A549 (cell line): ENCODE measurements around the gene ADA.

Source experiments
- FOXS1 ChIP-seq: fragments of 250-450 bp; sonication (Bioruptor Pico); IDR thresholded peaks from 2 replicates; pipeline ENCODE4 v1.5.0; 2020; ENCODE audit warnings: mild to moderate bottlenecking, moderate library complexity
- RAD21 ChIP-seq, 2 experiments: fragments of >200 bp in 1 of 2; sonication (Bioruptor Twin) in 1 of 2; formaldehyde crosslinking in 1 of 2; IDR thresholded peaks in 1 of 2; conservative IDR thresholded peaks in 1 of 2; 2 replicates in 1 of 2; 3 replicates in 1 of 2; pipeline ENCODE4 v1.6.1; 2012 to 2018; ENCODE audit warnings: inconsistent platforms in 1 of 2

GRCh38 chr20:44601236-44601671 lies 50.2 kb downstream of the ADA start:
- no peak for TF ChIP-seq FOXS1 (CRISPR knock-in tag)
- TF ChIP-seq RAD21 (conservative IDR thresholded peaks at IDR 0.05 in 1 of 2, IDR thresholded peaks at IDR 0.05 in 1 of 2) = no peak
